Activated naive CD8-positive, alpha-beta T cell treated with anti-CD3 and anti-CD28 coated beads, Interleukin-2, amount 10 ng/mL, durations not matched to agents 7 days and 5 days (primary cell): ENCODE measurements around the gene LEKR1. TPM values are rescaled to one million over a fixed set of nuclear protein-coding genes. Genes with fewer than 3 reads are reported as not detected.
"Not testable (repeated sequence)": the region's sequence is repeated elsewhere in the genome, so short reads cannot be mapped to it uniquely, and the experiment has no call there.

Source experiments
- ATAC-seq: fragments of 150-1000 bp; cut with Tn5 transposase; one replicate; pipeline ENCODE4 v1.10.0; 2021; ENCODE audit warnings: low read depth, moderate library complexity
- POLR2A ChIA-PET: fragments of 350-600 bp; sonication (Branson Sonifier 250); formaldehyde crosslinking; loops from one replicate; lab custom pipeline; 2021; ENCODE audit warnings: antibody characterized with exemption; lab: Charles Lee
- DNase-seq: peaks from one replicate; pipeline ENCODE4 v3.0.0; 2021
- H3K27ac Mint-ChIP-seq: one replicate; pipeline ENCODE4 v1.8.0; 2022; ENCODE audit warnings: mild to moderate bottlenecking, mixed read lengths
- H3K27me3 Mint-ChIP-seq: one replicate; pipeline ENCODE4 v1.8.0; 2022; ENCODE audit warnings: mild to moderate bottlenecking, moderate library complexity, mixed read lengths
- H3K36me3 Mint-ChIP-seq: one replicate; pipeline ENCODE4 v1.8.0; 2021; ENCODE audit warnings: mild to moderate bottlenecking, mixed read lengths
- H3K4me1 Mint-ChIP-seq: one replicate; pipeline ENCODE4 v1.8.0; 2021; ENCODE audit warnings: mixed read lengths
- H3K4me3 Mint-ChIP-seq: one replicate; pipeline ENCODE4 v1.8.0; 2022; ENCODE audit warnings: mild to moderate bottlenecking, moderate library complexity, mixed read lengths
- H3K9me3 Mint-ChIP-seq: one replicate; pipeline ENCODE4 v1.8.0; 2021; ENCODE audit warnings: mixed read lengths
- total RNA-seq, 2 experiments: library from RNA; stranded (reverse); gene quantifications; one replicate each; pipeline ENCODE4 v1.2.3, GENCODE V29; 2021

LEKR1 gene
- total RNA-seq, 2 experiments from 2014 or later: 1.3 to 1.5 TPM

DNA sequence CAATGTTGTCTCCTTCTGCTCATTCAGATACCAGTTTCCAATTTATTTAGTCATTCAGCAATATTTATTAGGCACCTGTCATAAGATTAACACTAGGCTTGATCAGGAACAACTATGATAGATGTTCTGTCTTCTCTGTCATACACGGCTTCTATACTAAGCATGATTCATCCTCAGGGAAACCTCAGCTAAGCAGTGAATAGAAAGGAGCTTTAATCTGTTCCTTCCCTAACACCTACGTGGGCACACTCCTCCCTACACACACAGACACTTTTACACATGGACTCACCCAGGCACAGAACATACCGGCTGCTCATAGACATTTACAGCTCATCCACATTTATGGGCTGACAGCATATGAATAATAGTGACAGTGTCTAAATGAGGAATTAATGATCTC lies 136.9 kb downstream of the LEKR1 start:
- no peaks in the 10 kb centered on the region for H3K9me3 Mint-ChIP-seq
- H3K4me1 Mint-ChIP-seq: no peaks in the 10 kb centered on the region
- no peak for ATAC-seq

DNA sequence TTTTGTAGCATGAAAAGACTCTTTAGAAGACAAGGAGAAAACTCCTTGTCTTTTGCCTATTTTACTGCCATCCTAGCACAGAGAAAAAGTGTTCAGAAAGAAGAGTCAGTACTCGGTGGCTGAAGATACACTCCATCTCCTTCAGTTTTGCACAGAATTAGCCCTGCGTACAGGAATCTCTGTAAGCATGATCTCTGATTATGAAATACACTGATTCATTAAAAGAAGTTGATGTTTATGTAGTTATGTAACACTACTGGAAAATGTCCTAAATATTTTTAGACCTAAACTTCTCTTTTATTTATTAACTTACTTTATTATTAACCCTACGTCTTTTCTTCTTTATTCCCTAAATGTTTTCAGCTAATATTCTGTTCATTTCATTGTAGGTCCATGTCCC lies 138.4 kb downstream of the LEKR1 start:
- no peak for DNase-seq
- Mint-ChIP-seq H3K9me3 (peaks cover 3% of the 10 kb centered on the region), H3K27me3 (peaks cover 7% of the 10 kb centered on the region), H3K27ac (no peak overlapping the region), H3K4me3 (no peak overlapping the region), H3K36me3 (no peaks in the 10 kb centered on the region), H3K4me1 (no peaks in the 10 kb centered on the region)
- no peak for ATAC-seq
- POLR2A ChIA-PET: no interaction called here

More for the DNA sequence above, 136.9 kb downstream of the LEKR1 start:
- no peak for DNase-seq
- POLR2A ChIA-PET: no interaction called here
- no peak overlapping the region for H3K4me3 Mint-ChIP-seq
- no peak overlapping the region for H3K27ac Mint-ChIP-seq
- H3K36me3 Mint-ChIP-seq: no peaks in the 10 kb centered on the region
- H3K27me3 Mint-ChIP-seq: peaks cover 4% of the 10 kb centered on the region

DNA sequence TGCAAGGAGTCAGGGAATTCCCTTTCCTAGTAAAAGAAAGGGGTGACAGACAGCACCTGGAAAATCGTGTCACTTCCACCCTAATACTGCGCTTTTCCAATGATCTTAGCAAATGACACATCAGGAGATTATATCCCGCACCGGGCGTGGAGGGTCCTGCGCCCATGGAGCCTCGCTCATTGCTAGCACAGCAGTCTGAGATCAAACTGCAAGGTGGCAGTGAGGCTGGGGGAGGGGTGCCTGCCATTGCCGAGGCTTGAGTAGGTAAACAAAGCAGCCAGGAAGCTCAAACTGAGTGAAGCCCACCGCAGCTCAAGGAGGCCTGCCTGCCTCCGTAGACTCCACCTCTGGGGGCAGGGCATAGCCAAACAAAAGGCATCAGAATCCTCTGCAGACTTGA lies 140.2 kb downstream of the LEKR1 start:
- DNase-seq, H3K27me3 Mint-ChIP-seq, H3K4me3 Mint-ChIP-seq, H3K9me3 Mint-ChIP-seq, ATAC-seq, H3K4me1 Mint-ChIP-seq, H3K27ac Mint-ChIP-seq, POLR2A ChIA-PET, H3K36me3 Mint-ChIP-seq: not testable (repeated sequence)

DNA sequence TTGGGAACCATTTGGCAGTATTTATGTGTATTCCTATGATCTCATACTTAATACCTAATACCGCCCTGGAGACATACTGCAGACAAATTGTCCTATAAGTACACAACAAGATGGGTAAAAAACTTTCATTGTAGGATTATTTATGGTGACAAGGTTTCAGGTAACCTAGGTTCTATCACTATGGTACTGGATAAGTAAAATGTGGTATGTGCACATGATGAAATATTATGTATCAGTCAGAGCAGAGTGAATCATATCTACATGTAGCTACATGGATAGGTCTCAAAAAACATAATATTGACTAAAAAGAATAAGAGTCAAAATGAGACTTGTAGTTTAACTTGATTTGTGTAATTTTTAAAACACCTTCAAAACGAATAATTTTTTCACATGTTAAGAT lies 147.8 kb downstream of the LEKR1 start:
- peaks cover 5% of the 10 kb centered on the region for H3K27me3 Mint-ChIP-seq
- no peaks in the 10 kb centered on the region for H3K36me3 Mint-ChIP-seq
- H3K4me3 Mint-ChIP-seq: no peak overlapping the region
- peaks cover 3% of the 10 kb centered on the region for H3K9me3 Mint-ChIP-seq
- POLR2A ChIA-PET: no interaction called here
- DNase-seq (no peak), ATAC-seq (no peak)
- peaks cover 2% of the 10 kb centered on the region for H3K4me1 Mint-ChIP-seq
- H3K27ac Mint-ChIP-seq: no peak overlapping the region

DNA sequence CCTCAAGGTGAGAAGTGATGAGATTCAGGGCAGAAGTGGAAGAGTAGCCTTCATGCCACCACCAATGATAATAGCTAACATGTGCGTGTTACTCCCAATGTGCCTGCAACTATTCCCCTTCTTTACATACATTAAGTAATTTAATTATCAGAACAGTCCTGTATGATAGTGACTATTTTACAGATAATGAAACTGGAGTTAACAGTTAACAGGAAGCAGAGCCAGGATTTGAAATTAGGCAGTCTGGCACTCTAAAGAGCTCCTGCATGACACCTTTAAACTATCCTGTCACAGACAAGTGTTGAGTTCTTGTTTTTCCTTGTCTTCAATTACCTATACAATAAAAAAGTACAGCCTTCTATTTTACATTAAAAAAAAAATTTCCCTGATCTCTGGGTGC lies 148.8 kb downstream of the LEKR1 start:
- no peaks in the 10 kb centered on the region for H3K36me3 Mint-ChIP-seq
- ATAC-seq (no peak), DNase-seq (no peak)
- H3K4me3 Mint-ChIP-seq: no peak overlapping the region
- peaks cover 2% of the 10 kb centered on the region for H3K27me3 Mint-ChIP-seq
- H3K4me1 Mint-ChIP-seq: peaks cover 2% of the 10 kb centered on the region
- H3K27ac Mint-ChIP-seq: no peak overlapping the region
- H3K9me3 Mint-ChIP-seq: no peaks in the 10 kb centered on the region
- POLR2A ChIA-PET: no interaction called here

DNA sequence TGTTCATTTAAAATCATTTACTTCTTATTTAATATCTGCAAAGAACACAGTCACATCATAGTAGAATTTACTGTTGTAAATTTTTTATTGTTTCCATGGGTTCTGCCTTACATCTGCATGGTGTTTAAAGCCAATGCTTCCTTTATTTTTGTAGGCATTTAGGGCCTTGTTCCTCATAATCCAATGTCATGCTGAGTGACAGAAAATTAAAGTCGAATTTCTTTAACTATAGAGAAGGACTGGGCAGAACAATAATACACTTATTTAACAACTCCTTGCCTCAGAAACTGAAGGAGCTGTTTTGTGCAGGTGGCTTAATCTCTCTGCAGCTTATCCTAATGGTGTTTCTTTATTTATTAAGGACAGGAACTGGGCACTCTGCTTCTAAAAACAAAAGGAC lies 149.6 kb downstream of the LEKR1 start:
- Mint-ChIP-seq H3K27ac (no peak overlapping the region), H3K27me3 (peaks cover 2% of the 10 kb centered on the region), H3K9me3 (no peaks in the 10 kb centered on the region), H3K4me3 (no peak overlapping the region), H3K36me3 (no peaks in the 10 kb centered on the region), H3K4me1 (peaks cover 2% of the 10 kb centered on the region)
- no peak for ATAC-seq
- POLR2A ChIA-PET: no interaction called here
- no peak for DNase-seq

DNA sequence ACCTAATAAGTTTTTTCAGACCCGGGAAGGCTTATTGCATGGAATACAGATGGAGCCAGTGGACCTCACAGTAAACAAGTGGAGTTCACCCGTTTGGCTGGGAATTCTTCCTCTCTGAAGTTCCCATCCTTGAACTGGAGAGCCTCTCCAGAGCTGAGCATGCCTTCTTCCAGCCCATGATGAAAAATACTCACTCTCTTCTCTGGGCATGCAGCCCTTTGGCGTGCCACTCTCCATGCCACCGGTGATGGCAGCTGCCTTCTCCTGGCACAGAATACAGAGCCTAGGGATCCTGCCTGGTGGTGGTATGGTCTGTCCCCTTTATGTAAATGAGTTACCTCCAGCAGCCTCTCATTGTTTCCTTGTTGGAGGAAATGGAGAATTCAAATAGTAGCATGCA lies 150.8 kb downstream of the LEKR1 start:
- ATAC-seq (no peak), DNase-seq (no peak)
- POLR2A ChIA-PET: no interaction called here
- Mint-ChIP-seq H3K4me1 (peaks cover 2% of the 10 kb centered on the region), H3K36me3 (no peaks in the 10 kb centered on the region), H3K27ac (no peak overlapping the region), H3K9me3 (no peaks in the 10 kb centered on the region), H3K27me3 (peaks cover 2% of the 10 kb centered on the region), H3K4me3 (no peak overlapping the region)

DNA sequence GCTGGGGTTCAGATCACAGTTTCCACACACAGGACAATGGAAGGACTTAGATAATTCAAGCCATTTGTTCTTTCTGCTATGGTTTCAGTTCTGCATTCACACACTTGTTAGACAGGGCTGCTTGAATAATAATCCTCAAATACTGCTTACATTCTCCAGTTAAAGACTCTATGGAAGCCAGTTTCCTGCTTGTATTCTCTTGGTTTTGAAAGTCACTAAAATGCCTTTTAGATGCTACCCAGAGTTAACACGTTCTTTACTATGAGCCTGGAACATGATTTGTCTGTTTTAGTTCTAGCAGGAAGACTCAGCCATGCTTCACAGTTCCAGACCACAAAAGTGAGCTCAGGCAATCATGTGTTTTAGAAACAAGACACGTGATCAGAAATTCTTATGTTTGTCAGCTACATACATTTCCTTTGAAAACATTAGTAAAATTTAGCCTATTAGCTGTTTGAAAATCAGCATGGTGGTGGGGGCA lies 152.4 kb downstream of the LEKR1 start:
- no peak for DNase-seq
- Mint-ChIP-seq H3K4me3 (no peak overlapping the region), H3K9me3 (no peaks in the 10 kb centered on the region), H3K4me1 (peaks cover 2% of the 10 kb centered on the region), H3K36me3 (no peaks in the 10 kb centered on the region), H3K27ac (no peak overlapping the region), H3K27me3 (peaks cover 2% of the 10 kb centered on the region)
- ATAC-seq: no peak
- POLR2A ChIA-PET: no interaction called here

DNA sequence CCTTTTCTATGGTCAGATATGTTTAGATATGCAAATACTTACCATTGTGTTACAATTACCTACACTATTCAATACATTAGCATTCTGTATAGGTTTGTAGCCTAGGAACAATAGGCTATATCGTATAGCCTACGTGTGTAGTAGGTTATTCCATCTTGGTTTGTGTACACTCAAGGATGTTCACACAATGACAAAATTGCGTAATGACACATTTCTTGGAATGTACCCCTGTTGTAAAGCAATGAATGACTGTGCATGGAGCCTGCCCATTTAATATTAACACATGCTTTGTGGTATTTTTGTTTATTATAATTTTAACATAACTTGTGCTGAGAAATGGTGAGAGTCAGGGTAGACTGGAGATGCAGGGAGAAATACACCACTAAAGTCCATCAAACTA lies 154.9 kb downstream of the LEKR1 start:
- Mint-ChIP-seq H3K27ac (no peak overlapping the region), H3K27me3 (peaks cover 2% of the 10 kb centered on the region), H3K36me3 (no peaks in the 10 kb centered on the region), H3K4me3 (no peak overlapping the region), H3K4me1 (peaks cover 2% of the 10 kb centered on the region), H3K9me3 (no peaks in the 10 kb centered on the region)
- POLR2A ChIA-PET: no interaction called here
- ATAC-seq (no peak), DNase-seq (no peak)

DNA sequence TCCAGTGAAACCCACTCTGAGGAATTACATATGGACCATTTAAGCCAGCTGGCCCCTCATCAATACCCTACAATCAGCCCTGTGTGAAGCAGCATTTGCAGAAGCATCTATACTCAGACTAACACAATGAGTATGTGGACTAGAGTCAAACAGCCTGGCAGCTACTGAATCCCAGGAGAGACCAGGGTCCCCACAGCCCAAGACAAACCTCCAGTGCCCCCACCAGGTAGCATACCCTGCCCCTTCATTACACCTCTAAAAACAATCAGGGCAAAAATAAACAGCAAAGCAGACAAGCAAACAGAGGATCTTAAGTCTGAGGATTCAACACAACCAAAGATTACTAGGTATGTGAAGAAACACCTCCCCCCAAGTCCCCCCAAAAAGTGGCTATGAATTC lies 157.4 kb downstream of the LEKR1 start:
- Mint-ChIP-seq H3K4me1 (no peaks in the 10 kb centered on the region), H3K36me3 (no peaks in the 10 kb centered on the region), H3K27me3 (no peaks in the 10 kb centered on the region), H3K27ac (no peak overlapping the region), H3K9me3 (no peaks in the 10 kb centered on the region), H3K4me3 (no peak overlapping the region)
- DNase-seq: no peak
- ATAC-seq: no peak
- POLR2A ChIA-PET: no interaction called here

DNA sequence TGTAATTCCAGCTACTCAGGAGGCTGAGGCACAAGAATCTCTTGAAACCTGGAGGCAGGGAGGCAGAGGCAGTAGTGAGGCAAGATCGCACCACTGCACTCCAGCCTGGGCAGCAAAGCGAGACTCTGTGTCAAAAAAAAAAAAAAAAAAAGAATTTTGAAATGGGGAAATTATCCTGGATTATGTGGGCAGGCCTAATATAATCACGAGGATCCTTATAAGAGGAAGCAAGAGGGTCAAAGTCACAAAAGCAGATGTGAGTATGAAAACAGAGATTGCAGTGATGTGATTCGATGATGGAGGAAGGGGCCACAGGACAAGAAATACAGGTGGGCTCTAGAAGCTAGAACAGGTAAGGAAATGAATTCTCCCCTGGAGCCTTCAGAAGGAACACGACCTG lies 159.6 kb downstream of the LEKR1 start:
- DNase-seq: no peak
- Mint-ChIP-seq H3K9me3 (no peaks in the 10 kb centered on the region), H3K27me3 (no peaks in the 10 kb centered on the region), H3K4me1 (no peaks in the 10 kb centered on the region), H3K27ac (no peak overlapping the region), H3K4me3 (no peak overlapping the region), H3K36me3 (no peaks in the 10 kb centered on the region)
- POLR2A ChIA-PET: no interaction called here
- no peak for ATAC-seq

DNA sequence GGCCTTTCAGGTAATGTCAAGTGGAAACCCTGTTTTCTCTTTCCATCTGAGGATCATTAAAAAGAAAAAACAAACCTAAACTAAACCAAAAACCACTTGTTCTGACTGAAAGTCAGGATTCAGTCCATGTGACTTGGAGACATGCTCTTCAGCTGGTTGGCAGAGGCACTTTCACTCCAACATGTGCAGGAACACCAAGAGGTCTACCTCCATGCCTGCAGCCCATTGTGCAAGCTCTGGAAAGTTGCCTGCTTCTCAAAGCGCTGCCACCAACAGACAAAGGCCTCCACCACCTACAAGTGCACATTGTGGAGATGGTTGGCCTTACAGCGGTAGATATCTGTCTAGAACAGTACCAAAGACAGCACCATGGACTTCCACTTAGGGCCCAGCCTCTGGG lies 161.8 kb downstream of the LEKR1 start:
- no peak for DNase-seq
- Mint-ChIP-seq H3K4me3 (no peak overlapping the region), H3K36me3 (no peaks in the 10 kb centered on the region), H3K27me3 (peaks cover 3% of the 10 kb centered on the region), H3K9me3 (no peaks in the 10 kb centered on the region), H3K4me1 (no peaks in the 10 kb centered on the region), H3K27ac (no peak overlapping the region)
- no peak for ATAC-seq
- POLR2A ChIA-PET: no interaction called here

DNA sequence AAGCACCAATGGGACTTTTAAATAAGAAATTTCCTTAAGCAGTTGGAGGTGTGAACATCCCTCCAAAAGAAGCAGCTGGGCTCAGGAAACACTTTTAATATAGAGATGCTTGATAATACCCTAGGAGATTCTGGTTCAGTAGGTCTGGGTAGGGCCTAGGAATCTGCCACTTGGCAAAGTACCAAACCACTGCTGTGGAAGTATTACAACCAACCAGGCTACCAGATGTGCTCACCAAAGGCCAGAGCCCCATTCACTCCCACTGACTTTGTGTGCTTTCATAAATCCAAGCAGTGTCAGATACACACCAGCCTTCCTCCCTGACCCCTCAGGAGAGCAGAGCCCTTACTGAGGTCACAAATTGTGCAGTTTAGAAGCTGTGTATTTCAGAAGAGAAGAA lies 171.2 kb downstream of the LEKR1 start:
- Mint-ChIP-seq H3K4me3 (no peak overlapping the region), H3K9me3 (no peaks in the 10 kb centered on the region), H3K4me1 (no peaks in the 10 kb centered on the region), H3K36me3 (no peaks in the 10 kb centered on the region), H3K27ac (no peak overlapping the region), H3K27me3 (peaks cover 7% of the 10 kb centered on the region)
- no peak for DNase-seq
- POLR2A ChIA-PET: no interaction called here
- ATAC-seq: no peak

DNA sequence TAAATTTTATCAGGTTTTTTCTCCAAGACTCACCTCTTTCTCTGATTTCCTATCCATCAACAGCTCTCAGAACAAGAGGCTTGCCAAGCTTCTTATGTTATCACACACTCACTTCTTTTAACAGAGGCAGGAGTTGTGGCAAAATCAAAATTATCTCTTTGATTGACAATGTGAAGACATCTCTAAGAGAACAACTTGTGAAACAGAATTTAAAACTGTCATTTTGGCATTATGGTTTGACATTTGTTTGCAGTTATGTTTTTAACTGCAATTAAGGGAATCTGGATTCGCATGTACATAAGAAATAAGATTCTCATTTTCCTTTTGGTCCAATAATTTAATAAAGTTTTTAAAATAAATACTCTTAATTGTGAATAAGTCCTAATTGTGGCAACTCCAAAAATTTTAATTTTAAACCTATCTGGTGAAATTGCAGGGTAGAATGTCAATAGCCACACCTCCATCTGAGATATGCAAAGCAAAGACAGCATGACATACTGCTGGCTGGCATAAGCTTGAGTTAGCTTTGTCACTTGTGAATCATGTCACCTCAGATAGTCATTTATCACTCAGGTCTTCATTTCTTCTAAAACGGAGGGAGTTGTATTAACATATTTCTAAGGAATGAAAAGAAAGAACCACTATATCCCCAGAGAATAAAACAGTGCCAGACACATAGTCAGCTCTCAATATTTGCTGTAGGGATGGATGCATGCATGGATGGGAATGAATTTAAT lies 175.2 kb downstream of the LEKR1 start:
- ATAC-seq: no peak
- H3K9me3 Mint-ChIP-seq: no peaks in the 10 kb centered on the region
- POLR2A ChIA-PET: no interaction called here
- peaks cover 15% of the 10 kb centered on the region for H3K27me3 Mint-ChIP-seq
- no peak overlapping the region for H3K4me3 Mint-ChIP-seq
- H3K4me1 Mint-ChIP-seq: no peaks in the 10 kb centered on the region
- no peak for DNase-seq
- no peaks in the 10 kb centered on the region for H3K36me3 Mint-ChIP-seq
- no peak overlapping the region for H3K27ac Mint-ChIP-seq
